Smooth muscle cell (in vitro differentiated cells): Measurements from ENCODE around the gene CCDC134. TPM values are rescaled to one million over a fixed set of nuclear protein-coding genes. Genes with fewer than 3 reads are reported as not detected.
A peak's percentile ranks its signal among the peaks of the same experiment; 100 is the strongest.

Experiments
- DNase-seq: peaks from one replicate; lab custom pipeline; 2025; ENCODE audit not compliant: unreplicated experiment; lab: John Stamatoyannopoulos, UW
- H2AFZ ChIP-seq: fragments of 200-600 bp; sonication (generic); 2 replicates; pipeline ENCODE4 v1.6.0; 2016; ENCODE audit warnings: antibody characterized with exemption, low read depth, mild to moderate bottlenecking
- H3F3A ChIP-seq: fragments of 200-600 bp; sonication (generic); 2 replicates; pipeline ENCODE4 v1.6.0; 2017; ENCODE audit warnings: antibody characterized with exemption, low read depth
- H3K27ac ChIP-seq: fragments of 200-600 bp; sonication (generic); 2 replicates; pipeline ENCODE4 v1.5.1; 2016; ENCODE audit warnings: low read depth, mild to moderate bottlenecking
- H3K27me3 ChIP-seq: fragments of 200-600 bp; sonication (generic); 2 replicates; pipeline ENCODE4 v1.6.1; 2016; ENCODE audit warnings: low read depth, mild to moderate bottlenecking
- H3K36me3 ChIP-seq: fragments of 200-600 bp; sonication (generic); 2 replicates; pipeline ENCODE4 v1.5.1; 2016; ENCODE audit warnings: low read depth
- H3K4me1 ChIP-seq: fragments of 200-600 bp; sonication (generic); 2 replicates; pipeline ENCODE4 v1.5.1; 2016; ENCODE audit warnings: low read depth
- H3K4me2 ChIP-seq: fragments of 200-600 bp; sonication (generic); 2 replicates; pipeline ENCODE4 v1.6.0; 2016; ENCODE audit warnings: mild to moderate bottlenecking
- H3K4me3 ChIP-seq: fragments of 200-600 bp; sonication (generic); 2 replicates; pipeline ENCODE4 v1.5.1; 2016; ENCODE audit warnings: mild to moderate bottlenecking
- H3K79me2 ChIP-seq: fragments of 200-600 bp; sonication (generic); 2 replicates; pipeline ENCODE4 v1.6.0; 2016; ENCODE audit warnings: low read depth, mild to moderate bottlenecking
- H3K9ac ChIP-seq: fragments of 200-600 bp; sonication (generic); 2 replicates; pipeline ENCODE4 v1.6.0; 2016; ENCODE audit warnings: low read depth
- H3K9me3 ChIP-seq: fragments of 200-600 bp; sonication (generic); replicated peaks from 2 replicates; pipeline ENCODE4 v1.5.1; 2016; ENCODE audit warnings: low read depth
- H4K20me1 ChIP-seq: fragments of 200-600 bp; sonication (generic); 2 replicates; pipeline ENCODE4 v1.6.0; 2016; ENCODE audit warnings: low read depth
- CTCF ChIP-seq: fragments of 200-600 bp; sonication (generic); IDR thresholded peaks from 2 replicates; pipeline ENCODE4 v1.5.1; 2017; ENCODE audit warnings: borderline replicate concordance, mild to moderate bottlenecking, antibody characterized with exemption; ENCODE audit not compliant: insufficient read depth, poor library complexity, severe bottlenecking
- WGBS: methylation state at CpG from one replicate; pipeline ENCODE4 v1.1.7; 2016; ENCODE audit warnings: low lambda C conversion rate; 5-methylcytosine and 5-hydroxymethylcytosine counted together
- polyA plus RNA-seq: library from polyadenylated mRNA; unstranded; fragments of >200 nt; fragmentation: Nextera tagmentation; extraction: Ambion mirVana; gene quantifications from 2 replicates; pipeline ENCODE4 v1.2.1, GENCODE V29; 2016
- total RNA-seq: library from RNA; depleted of rRNA; stranded (reverse); fragments of >200 nt; gene quantifications from 2 replicates; pipeline ENCODE4 v1.2.3, GENCODE V29; 2014

CCDC134 gene
- total RNA-seq: 6.5 and 7.4 TPM in 2 replicates
- polyA plus RNA-seq: 4.6 and 8.8 TPM in 2 replicates

GRCh38 chr22:41800348-41801146, at the start of gene CCDC134:
Gene CCDC134 (plus strand): TSS chr22:41800679. CDS start chr22:41808891, 8,212 bp downstream.
- Histone ChIP-seq H3K4me1 (peaks cover 9% of the 10 kb centered on the region), H3K27me3 (no peaks in the 10 kb centered on the region), H3K4me2 (peak within 1 kb of the TSS; percentile 98), H3K27ac (peak within 1 kb of the TSS; percentile 58), H3K4me3 (peak within 1 kb of the TSS; percentile 74), H4K20me1 (no peaks in the 10 kb centered on the region), H3F3A (no peaks in the 10 kb centered on the region), H2AFZ (peak within 1 kb of the TSS; percentile 98), H3K79me2 (peaks cover 18% of the 10 kb centered on the region), H3K9ac (peak within 1 kb of the TSS; percentile 66), H3K9me3 (no peaks in the 10 kb centered on the region), H3K36me3 (no peaks in the 10 kb centered on the region)
- TF ChIP-seq CTCF: no peak
- DNase-seq: peak; percentile 61
- under 1% methylated on average over 52 of the region's 52 CpGs for WGBS

GRCh38 chr22:41752011-41752970, 48.2 kb upstream of the CCDC134 start:
- H2AFZ ChIP-seq: no peak overlapping the region

GRCh38 chr22:41753984-41754383, 46.5 kb upstream of the CCDC134 start:
- H3K4me1 ChIP-seq: no peaks in the 10 kb centered on the region
- no peak overlapping the region for H2AFZ ChIP-seq
- DNase-seq: no peak
- H3K9ac ChIP-seq: no peak overlapping the region
- H3K4me3 ChIP-seq: no peak overlapping the region
- H3K79me2 ChIP-seq: no peaks in the 10 kb centered on the region
- H4K20me1 ChIP-seq: no peaks in the 10 kb centered on the region
- no peaks in the 10 kb centered on the region for H3F3A ChIP-seq
- no peak for TF ChIP-seq CTCF
- no peaks in the 10 kb centered on the region for H3K36me3 ChIP-seq
- no peak overlapping the region for H3K27ac ChIP-seq
- no peak overlapping the region for H3K4me2 ChIP-seq
- H3K9me3 ChIP-seq: no peaks in the 10 kb centered on the region
- no peaks in the 10 kb centered on the region for H3K27me3 ChIP-seq
- 46% methylated on average over 2 of the region's 2 CpGs for whole genome bisulfite sequencing

More at GRCh38 chr22:41752011-41752970, 48.2 kb upstream of the CCDC134 start:
- Histone ChIP-seq H3F3A (no peaks in the 10 kb centered on the region), H3K4me3 (no peak overlapping the region), H4K20me1 (no peaks in the 10 kb centered on the region), H3K4me2 (no peak overlapping the region), H3K27ac (no peak overlapping the region), H3K36me3 (no peaks in the 10 kb centered on the region), H3K4me1 (no peaks in the 10 kb centered on the region), H3K9me3 (no peaks in the 10 kb centered on the region), H3K9ac (no peak overlapping the region), H3K27me3 (no peaks in the 10 kb centered on the region), H3K79me2 (no peaks in the 10 kb centered on the region)
- WGBS: 93% methylated on average over 5 of the region's 5 CpGs
- DNase-seq: no peak
- no peak for TF ChIP-seq CTCF
